Kidney (tissue), 14 donors: ENCODE data around the gene ARV1. TPM values are rescaled to one million over a fixed set of nuclear protein-coding genes. Genes with fewer than 3 reads are reported as not detected.
A peak's percentile ranks its signal among the peaks of the same experiment; 100 is the strongest.
"Not testable (repeated sequence)": the region's sequence is repeated elsewhere in the genome, so short reads cannot be mapped to it uniquely, and the experiment has no call there.

Source experiments
- DNase-seq, 5 donors: peaks; one replicate each; pipeline ENCODE4 v3.0.0-alpha.2; 2013 to 2020
- FAIRE-seq: peaks from 2 replicates; lab custom pipeline; 2012; peaks lifted over from hg19 to GRCh38; lab: Jason Lieb, UNC
- H3K27ac ChIP-seq, 2 donors: one replicate each; pipeline ENCODE4 v1.7.0; 2013; ENCODE audit warnings: low read depth in 2 of 2, low read length in 2 of 2, inconsistent platforms in 1 of 2
- H3K27me3 ChIP-seq: one replicate; pipeline ENCODE4 v1.7.1; 2013; ENCODE audit warnings: low read length, inconsistent platforms; ENCODE audit not compliant: control insufficient read depth, insufficient read depth
- H3K36me3 ChIP-seq, 3 donors: one replicate each; pipeline versions ENCODE4 v1.7.0 to v1.7.1; 2013; ENCODE audit warnings: low read length in 3 of 3, control low read depth in 1 of 3, inconsistent platforms in 1 of 3; ENCODE audit not compliant: insufficient read depth in 3 of 3, control insufficient read depth in 2 of 3
- H3K4me1 ChIP-seq, 3 donors: one replicate each; pipeline versions ENCODE4 v1.7.0 to v1.7.1; 2013; ENCODE audit warnings: low read length in 3 of 3, inconsistent platforms in 1 of 3, low read depth in 1 of 3; ENCODE audit not compliant: control insufficient read depth in 2 of 3, insufficient read depth in 2 of 3
- H3K4me3 ChIP-seq, 3 donors: one replicate each; pipeline versions ENCODE4 v1.7.0 to v1.8.1; 2013; ENCODE audit warnings: low read length in 3 of 3, control low read depth in 1 of 3, inconsistent platforms in 1 of 3
- H3K9ac ChIP-seq, 3 donors: one replicate each; pipeline versions ENCODE4 v1.7.0 to v1.7.1; 2013; ENCODE audit warnings: low read length in 3 of 3, control low read depth in 1 of 3, inconsistent platforms in 1 of 3
- H3K9me3 ChIP-seq, 3 donors: one replicate each; pipeline versions ENCODE4 v1.7.0 to v1.7.1; 2013; ENCODE audit warnings: low read length in 3 of 3, control low read depth in 1 of 3, inconsistent platforms in 1 of 3; ENCODE audit not compliant: control insufficient read depth in 2 of 3, insufficient read depth in 1 of 3
- intact Hi-C: fragments of 100-400 bp; cut with DNase I; formaldehyde crosslinking; loops from one replicate; pipeline ENCODE4 v1.11.1; 2022
- polyA plus RNA-seq: library from polyadenylated mRNA; stranded (reverse); fragments of 350-450 nt; fragmentation: Illumina TruSeq; extraction: RNeasy Lipid Tissue Mini Kit (QIAGEN cat#74804); gene quantifications from one replicate; pipeline ENCODE4 v1.2.3, GENCODE V29; 2014; ENCODE audit warnings: low read depth, low replicate concordance; ENCODE audit not compliant: insufficient read depth
- total RNA-seq: library from RNA; stranded (reverse); fragmentation: NEBNext Ultra II Directional; extraction: Animal tissue kit (Norgen Biotek cat#: 25700); gene quantifications from one replicate; pipeline ENCODE4 v1.2.1, GENCODE V29; 2021
- TF ChIP-seq, protein P1 (sequence below): IDR thresholded peaks from 3 replicates; pipeline ENCODE4 v1.5.1; 2012; ENCODE audit warnings: mild to moderate bottlenecking, moderate library complexity, borderline replicate concordance; ENCODE audit not compliant: insufficient read depth; ENCODE audit errors: extremely low read depth
- donor health status: control.
- donor health status: control.
- donor health status: control.
- donor health status: control.
- donor health status: control.
- donor health status: DM: yes; HTN: yes; CAD: no.
- donor health status: Normal renal cell carcinoma (clear cell type).

ARV1 gene
- total and polyA plus RNA-seq, 2 donors from 2014 or later, result 21.1 to 38.5 TPM

DNA sequence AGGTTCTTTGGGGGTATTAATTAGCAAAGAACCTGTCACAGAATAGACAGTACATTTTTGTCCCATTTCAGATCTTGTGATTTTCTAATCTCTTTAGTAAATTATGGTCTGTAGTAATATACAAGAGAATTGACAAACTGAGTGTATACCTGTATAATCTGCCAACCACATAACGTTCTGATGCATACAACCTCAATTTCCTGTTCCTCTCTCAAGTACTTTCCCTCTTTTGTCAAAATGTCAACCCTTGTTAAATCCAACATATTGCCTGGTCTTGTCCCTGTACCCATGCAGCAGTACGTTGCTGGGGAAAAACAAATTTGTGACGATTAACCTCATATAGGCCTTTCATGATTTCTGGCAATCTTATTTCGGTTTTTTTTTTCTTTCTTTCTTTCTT is 1.1 kb downstream of the ARV1 start:
- no peak overlapping the region for H3K27ac ChIP-seq
- FAIRE-seq (no peak), DNase-seq (no peak)
- intact Hi-C loops, result no loop called here
- peaks cover 0 to 11% (median 5%) of the 10 kb centered on the region in 3 donors for H3K4me1 ChIP-seq
- H3K9me3 ChIP-seq, result no peaks in the 10 kb centered on the region
- no peaks in the 10 kb centered on the region for H3K27me3 ChIP-seq
- TF ChIP-seq, protein P1, sequence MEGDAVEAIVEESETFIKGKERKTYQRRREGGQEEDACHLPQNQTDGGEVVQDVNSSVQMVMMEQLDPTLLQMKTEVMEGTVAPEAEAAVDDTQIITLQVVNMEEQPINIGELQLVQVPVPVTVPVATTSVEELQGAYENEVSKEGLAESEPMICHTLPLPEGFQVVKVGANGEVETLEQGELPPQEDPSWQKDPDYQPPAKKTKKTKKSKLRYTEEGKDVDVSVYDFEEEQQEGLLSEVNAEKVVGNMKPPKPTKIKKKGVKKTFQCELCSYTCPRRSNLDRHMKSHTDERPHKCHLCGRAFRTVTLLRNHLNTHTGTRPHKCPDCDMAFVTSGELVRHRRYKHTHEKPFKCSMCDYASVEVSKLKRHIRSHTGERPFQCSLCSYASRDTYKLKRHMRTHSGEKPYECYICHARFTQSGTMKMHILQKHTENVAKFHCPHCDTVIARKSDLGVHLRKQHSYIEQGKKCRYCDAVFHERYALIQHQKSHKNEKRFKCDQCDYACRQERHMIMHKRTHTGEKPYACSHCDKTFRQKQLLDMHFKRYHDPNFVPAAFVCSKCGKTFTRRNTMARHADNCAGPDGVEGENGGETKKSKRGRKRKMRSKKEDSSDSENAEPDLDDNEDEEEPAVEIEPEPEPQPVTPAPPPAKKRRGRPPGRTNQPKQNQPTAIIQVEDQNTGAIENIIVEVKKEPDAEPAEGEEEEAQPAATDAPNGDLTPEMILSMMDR, result no peak
- H3K9ac ChIP-seq, result peak overlapping the region in 1 of 3 donors; percentile 82
- H3K36me3 ChIP-seq, result no peaks in the 10 kb centered on the region
- H3K4me3 ChIP-seq, result peak overlapping the region; percentile 12 to 98 (median 91)

DNA sequence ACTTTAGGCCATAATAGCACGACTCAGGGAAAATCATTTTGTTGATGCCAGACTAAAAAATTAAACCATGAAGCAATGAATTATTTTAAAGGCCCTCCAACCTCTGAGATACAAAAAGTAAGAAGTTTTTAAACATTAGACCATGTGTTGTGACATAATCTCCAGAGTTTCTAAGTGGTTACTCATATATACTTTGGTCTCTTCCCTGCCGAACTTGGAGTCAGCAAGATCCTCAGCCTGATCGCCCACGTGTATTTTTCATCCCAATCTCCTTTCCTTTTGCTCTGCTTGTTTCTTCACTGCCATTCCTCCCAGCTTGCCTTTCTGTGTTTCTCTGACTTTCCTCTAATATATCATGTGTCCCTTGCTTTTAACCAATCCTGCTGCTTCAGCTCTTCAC is 3.8 kb downstream of the ARV1 start:
- H3K27me3 ChIP-seq, result no peaks in the 10 kb centered on the region
- H3K27ac ChIP-seq, result no peak overlapping the region

DNA sequence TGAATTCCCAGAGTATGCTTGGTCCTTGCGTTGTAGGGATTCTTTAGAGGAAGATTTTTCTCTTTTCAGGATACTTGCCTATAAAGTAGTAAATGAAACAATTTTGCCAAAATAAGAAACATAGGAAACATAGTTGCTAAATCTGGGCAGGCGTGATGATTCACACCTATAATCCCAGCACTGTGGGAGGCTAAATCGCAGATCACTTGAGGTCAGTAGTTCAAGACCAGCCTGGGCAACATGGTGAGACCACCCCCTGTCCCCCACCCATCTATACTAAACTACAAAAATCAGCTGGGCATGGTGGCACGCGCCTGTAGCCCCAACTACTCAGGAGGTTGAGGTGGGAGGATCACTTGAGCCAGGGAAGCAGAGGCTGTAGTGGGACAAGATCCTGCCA is 4.9 kb downstream of the ARV1 start:
- H3K27ac ChIP-seq, result no peak overlapping the region
- H3K9ac ChIP-seq, result no peak overlapping the region
- DNase-seq (no peak), FAIRE-seq (no peak)
- TF ChIP-seq, protein P1, result no peak
- no peak overlapping the region for H3K4me3 ChIP-seq
- peaks cover 3 to 5% (median 4%) of the 10 kb centered on the region in 3 donors for H3K4me1 ChIP-seq
- intact Hi-C loops, result no loop called here
- no peaks in the 10 kb centered on the region for H3K27me3 ChIP-seq
- H3K9me3 ChIP-seq, result no peaks in the 10 kb centered on the region
- peaks cover 0 to 2% (median 0%) of the 10 kb centered on the region in 3 donors for H3K36me3 ChIP-seq

More for the DNA sequence above, 3.8 kb downstream of the ARV1 start:
- Histone ChIP-seq H3K9me3 (no peaks in the 10 kb centered on the region), H3K36me3 (peaks cover 0 to 2% (median 0%) of the 10 kb centered on the region in 3 donors), H3K4me3 (no peak overlapping the region), H3K4me1 (peaks cover 3 to 6% (median 6%) of the 10 kb centered on the region in 3 donors), H3K9ac (no peak overlapping the region)
- FAIRE-seq (no peak), DNase-seq (no peak)
- TF ChIP-seq, protein P1, result no peak
- intact Hi-C loops, result no loop called here

DNA sequence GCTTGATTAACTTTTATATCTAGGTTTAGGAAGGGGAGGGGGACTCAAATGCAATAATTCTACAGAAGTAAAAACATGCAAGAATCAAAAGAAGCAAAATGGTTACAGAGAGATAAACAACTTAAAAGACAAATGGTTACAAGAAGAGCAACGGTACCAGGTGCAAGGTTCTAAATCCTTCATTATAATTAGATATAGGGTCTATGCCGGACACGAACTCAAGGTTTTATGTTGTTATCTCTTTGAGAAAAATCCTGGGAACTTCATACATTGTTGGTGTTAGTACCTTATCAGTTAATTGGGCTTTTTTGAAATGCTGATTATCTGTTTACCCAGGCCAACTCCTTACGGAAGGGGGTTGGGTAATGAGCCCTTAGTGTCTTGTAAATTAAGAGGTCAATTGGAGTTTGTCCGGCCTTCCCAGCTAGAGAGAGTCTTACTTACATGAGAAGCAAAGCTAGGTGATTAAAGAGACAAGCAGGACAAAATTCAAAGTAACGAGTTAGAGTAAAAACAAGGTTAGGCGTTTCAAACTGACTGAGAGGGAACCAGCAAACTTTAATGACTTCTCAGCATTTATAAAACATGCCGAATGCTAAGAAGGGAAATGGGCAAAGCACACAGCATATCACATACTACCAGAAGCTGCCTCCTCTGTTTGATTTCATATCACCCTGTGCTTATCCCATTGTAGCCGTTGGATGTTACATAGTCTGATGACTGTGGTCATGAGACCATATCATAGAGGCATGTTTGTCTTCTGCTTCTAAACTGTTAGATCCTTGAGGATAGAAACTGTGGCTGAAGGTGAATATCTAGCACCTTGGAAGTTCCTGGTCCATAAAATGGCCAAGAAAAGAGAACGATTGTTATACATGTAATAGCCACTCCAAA is 6.0 kb downstream of the ARV1 start:
- H3K36me3 ChIP-seq, H3K4me3 ChIP-seq, H3K9ac ChIP-seq, H3K27me3 ChIP-seq, DNase-seq, H3K9me3 ChIP-seq, H3K4me1 ChIP-seq, intact Hi-C loops, FAIRE-seq: not testable (repeated sequence)
- peak overlapping the region in 1 of 2 donors; percentile 23 for H3K27ac ChIP-seq
